Activated CD8-positive, alpha-beta memory T cell treated with anti-CD3 and anti-CD28 coated beads for 4 hours (primary cell): ENCODE measurements around the gene DNAH10.

Experiments used
- DNase-seq, 2 donors: peaks; one replicate each; pipeline ENCODE4 v3.0.0-alpha.2; 2020; ENCODE audit warnings: low read depth in 2 of 2

DNAH10 gene

GRCh38 chr12:123934016-123934620 lies 172.0 kb downstream of the DNAH10 start:
- no peak for DNase-seq

GRCh38 chr12:123934829-123935228 lies 172.7 kb downstream of the DNAH10 start:
- DNase-seq = no peak

- DNase-seq = no peak
Measured at GRCh38 chr12:123935956-123936355, 173.9 kb downstream of the DNAH10 start.

- DNase-seq = no peak
Measured at GRCh38 chr12:123936471-123936870, 174.4 kb downstream of the DNAH10 start.

GRCh38 chr12:123936956-123937706 lies 175.0 kb downstream of the DNAH10 start:
- no peak for DNase-seq

- peak; percentile 31 to 36 for DNase-seq
Measured at GRCh38 chr12:123937707-123938591, 175.8 kb downstream of the DNAH10 start.

- DNase-seq = no peak
Measured at GRCh38 chr12:123938679-123939480, 176.8 kb downstream of the DNAH10 start.

DNA sequence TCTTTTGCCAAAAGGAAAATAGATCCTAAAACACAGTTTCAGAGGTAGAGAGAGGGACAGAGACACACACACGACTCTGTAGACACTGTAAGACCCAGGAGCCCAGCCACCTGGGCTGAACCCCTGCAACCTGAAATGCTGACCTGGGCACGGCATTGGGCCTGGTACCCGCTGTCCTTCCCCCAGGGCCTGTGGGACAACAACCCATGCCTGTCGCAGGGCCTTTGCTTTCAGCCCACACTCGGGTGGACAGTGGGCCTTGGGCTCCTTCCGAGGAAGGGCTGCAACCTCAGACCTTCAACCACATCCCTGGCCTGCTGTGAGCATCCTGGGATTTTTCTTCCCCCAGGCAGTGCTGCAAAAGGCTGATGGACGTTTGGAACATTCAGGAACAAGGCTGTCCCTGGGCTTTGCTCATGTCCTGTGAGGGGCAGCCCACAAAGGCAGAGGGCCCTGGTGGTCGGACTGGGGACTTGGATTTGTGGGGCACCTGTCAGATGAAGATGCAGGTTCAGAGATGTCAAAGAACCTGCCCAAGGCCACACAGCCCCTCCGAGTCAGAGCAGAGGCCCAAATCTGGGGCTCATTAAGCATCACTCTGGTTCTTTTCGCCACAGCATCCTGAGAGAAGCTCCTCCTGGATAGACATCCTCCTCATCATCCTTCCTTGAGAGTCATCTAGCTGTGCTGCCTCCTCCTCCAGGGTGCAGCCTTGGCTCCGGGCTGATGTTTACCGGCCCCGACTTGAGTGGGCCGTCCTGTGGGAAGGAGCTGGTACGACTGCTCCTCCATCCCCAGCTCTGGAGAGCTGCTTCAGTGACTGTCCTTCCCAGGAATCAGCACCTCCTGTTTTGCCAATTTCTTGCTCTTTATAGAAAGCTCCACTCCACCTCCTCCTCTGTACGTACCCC lies 177.9 kb downstream of the DNAH10 start:
- no peak for DNase-seq

DNA sequence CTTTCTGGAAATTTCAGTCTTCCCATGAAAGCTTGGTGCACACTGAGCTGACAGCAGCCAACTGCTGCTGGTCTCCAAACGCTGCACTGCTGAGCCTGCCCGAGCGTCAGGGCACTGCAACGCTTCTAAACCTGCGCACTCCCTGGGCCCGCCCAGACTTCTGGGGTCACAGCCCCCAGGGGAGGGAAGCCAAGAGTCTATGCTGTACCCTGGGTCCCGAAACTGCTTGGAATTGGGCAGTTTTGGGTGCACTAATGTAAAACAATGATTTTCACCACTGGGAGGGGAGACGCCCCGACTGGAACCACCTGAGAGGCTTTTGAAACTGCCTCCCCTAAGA lies 178.5 kb downstream of the DNAH10 start:
- no peak for DNase-seq

GRCh38 chr12:123941000-123941399 lies 178.9 kb downstream of the DNAH10 start:
- DNase-seq = no peak

GRCh38 chr12:123941624-123942237 lies 179.6 kb downstream of the DNAH10 start:
- no peak for DNase-seq

DNA sequence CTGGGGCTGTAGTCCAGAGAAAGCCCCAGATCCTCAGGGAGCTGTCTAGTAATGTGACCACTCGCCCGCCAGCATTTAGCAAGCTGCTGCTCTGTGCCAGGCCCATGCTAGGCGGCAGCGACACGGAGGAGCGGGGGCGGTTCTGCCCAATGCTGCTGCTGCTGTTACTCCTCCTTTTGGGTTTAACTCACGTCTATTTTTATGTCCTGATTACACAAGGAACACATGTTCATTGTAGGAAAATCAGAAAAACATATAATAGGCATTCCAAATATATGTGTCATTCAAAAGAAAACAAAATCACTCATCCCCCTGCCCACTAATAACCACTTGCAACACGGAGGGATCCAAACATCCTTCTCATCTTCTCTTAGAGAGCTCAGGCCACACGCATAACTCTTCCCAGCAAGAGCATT lies 180.1 kb downstream of the DNAH10 start:
- DNase-seq = no peak

- no peak for DNase-seq
Measured at GRCh38 chr12:123942911-123943648, 181.0 kb downstream of the DNAH10 start.

DNA sequence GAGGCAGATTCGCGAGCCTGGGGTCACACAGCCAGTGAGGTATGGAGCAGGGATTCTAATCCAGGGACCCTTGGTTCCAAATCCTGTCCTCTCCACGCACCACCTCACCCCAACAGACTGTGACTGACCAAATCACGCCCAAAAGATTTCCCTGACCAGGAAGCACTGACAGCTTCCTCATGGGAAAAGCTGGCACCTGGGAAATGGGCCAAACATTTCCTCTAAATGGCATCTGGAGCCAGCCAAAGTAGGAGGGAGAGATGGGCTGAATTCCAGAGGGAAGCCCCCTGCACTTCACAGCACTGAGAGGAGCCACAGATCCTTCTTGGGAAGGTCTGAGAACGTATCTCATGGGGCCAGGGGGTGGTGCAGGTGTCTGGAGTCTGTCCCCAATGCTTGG lies 181.7 kb downstream of the DNAH10 start:
- DNase-seq = no peak

DNA sequence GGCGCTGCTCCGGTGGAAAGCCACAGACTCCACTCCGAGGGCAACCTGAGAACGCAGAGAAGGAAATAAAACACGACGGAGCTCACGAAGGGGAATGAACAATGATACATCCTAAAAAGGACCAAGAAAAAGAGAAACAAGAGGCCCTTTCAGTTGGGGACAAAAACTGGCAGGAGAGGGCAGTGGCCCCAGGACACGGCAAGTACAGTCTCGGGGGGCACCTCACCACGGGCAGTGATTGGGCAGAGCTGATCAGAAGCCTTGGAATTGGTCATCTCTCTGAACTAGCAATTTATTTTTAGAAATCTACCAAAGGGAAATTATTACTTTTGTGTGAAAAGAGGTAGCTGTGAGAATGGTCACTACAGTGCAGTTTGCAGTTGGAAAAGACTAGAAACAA lies 182.6 kb downstream of the DNAH10 start:
- no peak for DNase-seq

DNA sequence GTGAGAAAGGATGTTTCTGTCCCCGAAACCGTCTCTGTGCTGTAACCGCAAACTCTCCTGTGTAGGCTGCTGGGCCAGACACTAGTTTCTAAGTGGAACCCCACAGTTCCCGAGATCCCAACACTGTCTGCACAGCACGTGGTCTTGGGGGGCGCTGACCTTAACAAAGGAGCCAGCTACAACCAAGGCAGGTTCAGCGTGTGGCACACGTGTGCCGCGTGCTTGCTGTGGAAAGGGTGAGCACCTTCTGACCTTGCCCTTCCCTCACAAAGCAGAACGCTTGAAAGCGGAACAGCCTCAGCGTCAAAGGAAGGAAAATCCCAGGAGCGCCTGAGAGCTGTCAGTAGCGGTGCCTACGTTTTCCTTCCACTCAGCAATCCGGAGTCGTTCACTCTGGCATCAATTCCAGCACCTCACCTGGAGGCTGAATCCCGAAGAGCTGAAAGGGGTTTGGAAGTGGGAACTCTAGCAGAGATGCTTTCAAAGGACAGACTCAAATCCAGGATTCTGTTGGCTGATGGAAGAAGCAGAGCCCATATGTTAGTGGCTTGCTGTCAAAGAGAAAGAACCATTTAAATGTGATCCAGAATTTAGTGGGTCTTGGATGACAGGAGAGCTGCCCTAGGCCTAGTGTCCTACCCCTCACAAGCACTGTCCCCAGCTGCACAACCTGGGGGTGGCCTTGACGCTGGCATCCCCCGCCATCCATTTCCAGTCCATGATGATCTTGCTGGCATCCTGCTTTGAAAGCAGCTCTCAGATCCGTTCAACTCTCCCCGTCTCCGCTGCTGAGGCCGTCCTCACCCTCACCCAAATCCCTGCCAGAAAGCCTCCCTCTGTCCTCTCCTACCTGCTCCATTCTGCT lies 183.4 kb downstream of the DNAH10 start:
- DNase-seq = no peak

- no peak for DNase-seq
Measured at GRCh38 chr12:123946152-123946515, 184.0 kb downstream of the DNAH10 start.
